DND-41 (cell line): ENCODE data around the gene VWA3B.
"Not testable (repeated sequence)": the region's sequence is repeated elsewhere in the genome, so short reads cannot be mapped to it uniquely, and the experiment has no call there.

Experiments
- ATAC-seq: fragments of 200-7000 bp; cut with Tn5 transposase; 3 replicates; pipeline ENCODE4 v1.9.1; 2021; ENCODE audit warnings: low read depth; ENCODE audit not compliant: insufficient read depth
- DNase-seq: peaks from one replicate; pipeline ENCODE4 v3.0.0-alpha.2; 2020
- H2AFZ ChIP-seq: 2 replicates; pipeline ENCODE4 v1.6.0; 2012; ENCODE audit warnings: low read depth, low read length
- H3K27ac ChIP-seq: 2 replicates; pipeline ENCODE4 v1.5.1; 2012; ENCODE audit warnings: low read length, inconsistent platforms
- H3K27me3 ChIP-seq: fragments of 200-600 bp; sonication (generic); 2 replicates; pipeline ENCODE4 v1.6.0; 2012; ENCODE audit warnings: low read length, mild to moderate bottlenecking, inconsistent platforms; ENCODE audit not compliant: insufficient read depth, poor library complexity
- H3K36me3 ChIP-seq: 2 replicates; pipeline ENCODE4 v1.5.1; 2012; ENCODE audit warnings: low read length, inconsistent platforms; ENCODE audit not compliant: insufficient read depth
- H3K4me1 ChIP-seq: 2 replicates; pipeline ENCODE4 v1.5.1; 2012; ENCODE audit warnings: mild to moderate bottlenecking, low read length; ENCODE audit not compliant: insufficient read depth
- H3K4me2 ChIP-seq: 2 replicates; pipeline ENCODE4 v1.6.0; 2012; ENCODE audit warnings: mild to moderate bottlenecking, moderate library complexity, low read length, inconsistent platforms; ENCODE audit not compliant: insufficient read depth
- H3K4me3 ChIP-seq, 2 experiments: fragments of 200-600 bp in 1 of 2; shearing (Covaris generic) in 1 of 2; 2 replicates each; pipeline ENCODE4 v1.5.1; 2012 to 2016; ENCODE audit warnings: inconsistent platforms in 2 of 2, low read length in 2 of 2, mild to moderate bottlenecking in 2 of 2, low read depth in 1 of 2, moderate library complexity in 1 of 2
- H3K79me2 ChIP-seq: 2 replicates; pipeline ENCODE4 v1.6.0; 2012; ENCODE audit warnings: low read length, inconsistent platforms; ENCODE audit not compliant: insufficient read depth
- H3K9ac ChIP-seq: 2 replicates; pipeline ENCODE4 v1.6.0; 2012; ENCODE audit warnings: low read depth, mild to moderate bottlenecking, inconsistent platforms, low read length, moderate library complexity
- H3K9me3 ChIP-seq: 2 replicates; pipeline ENCODE4 v1.5.1; 2012; ENCODE audit warnings: low read length, moderate library complexity, mild to moderate bottlenecking, inconsistent platforms; ENCODE audit not compliant: insufficient read depth, severe bottlenecking
- H4K20me1 ChIP-seq: 2 replicates; pipeline ENCODE4 v1.6.0; 2012; ENCODE audit warnings: low read length; ENCODE audit not compliant: insufficient read depth
- CTCF ChIP-seq: IDR thresholded peaks from 2 replicates; pipeline ENCODE4 v1.5.1; 2012; ENCODE audit warnings: borderline replicate concordance, low read length, moderate library complexity, mild to moderate bottlenecking; ENCODE audit not compliant: poor library complexity, severe bottlenecking; ENCODE audit errors: extremely low read depth
- EZH2 ChIP-seq: IDR thresholded peaks from 3 replicates; pipeline ENCODE4 v1.6.1; 2012; ENCODE audit warnings: borderline replicate concordance, low read depth, mild to moderate bottlenecking, moderate library complexity, low read length, inconsistent platforms; ENCODE audit not compliant: severe bottlenecking

Gene VWA3B

GRCh38 chr2:98128556-98129109 is 41.7 kb downstream of the VWA3B start:
- Histone ChIP-seq H2AFZ (no peak overlapping the region), H3K36me3 (no peaks in the 10 kb centered on the region), H3K4me2 (no peak overlapping the region), H4K20me1 (no peaks in the 10 kb centered on the region), H3K79me2 (no peaks in the 10 kb centered on the region), H3K9me3 (no peaks in the 10 kb centered on the region), H3K9ac (no peak overlapping the region), H3K4me1 (no peaks in the 10 kb centered on the region), H3K27me3 (peaks cover 14% of the 10 kb centered on the region), H3K4me3 (no peak overlapping the region), H3K27ac (no peak overlapping the region)
- TF ChIP-seq CTCF, result no peak
- no peak for TF ChIP-seq EZH2
- no peak for DNase-seq
- ATAC-seq, result no peak

GRCh38 chr2:98130073-98130472 is 43.1 kb downstream of the VWA3B start:
- H3K79me2 ChIP-seq, ATAC-seq, H3K9ac ChIP-seq, H4K20me1 ChIP-seq, H3K27ac ChIP-seq, H3K4me2 ChIP-seq, H3K9me3 ChIP-seq, DNase-seq, H3K4me3 ChIP-seq, H3K36me3 ChIP-seq, H3K4me1 ChIP-seq, H2AFZ ChIP-seq: not testable (repeated sequence)
- peaks cover 14% of the 10 kb centered on the region for H3K27me3 ChIP-seq

- Histone ChIP-seq H3K9ac (no peak overlapping the region), H2AFZ (no peak overlapping the region), H3K36me3 (no peaks in the 10 kb centered on the region), H3K79me2 (no peaks in the 10 kb centered on the region), H4K20me1 (no peaks in the 10 kb centered on the region), H3K27me3 (peaks cover 2% of the 10 kb centered on the region), H3K4me3 (no peak overlapping the region), H3K4me1 (no peaks in the 10 kb centered on the region), H3K27ac (no peak overlapping the region), H3K4me2 (no peak overlapping the region), H3K9me3 (no peaks in the 10 kb centered on the region)
- ATAC-seq, result no peak
- no peak for DNase-seq
- TF ChIP-seq EZH2 (no peak), CTCF (no peak)
Measured at GRCh38 chr2:98134172-98135005, 47.4 kb downstream of the VWA3B start.

- TF ChIP-seq CTCF (no peak), EZH2 (no peak)
- Histone ChIP-seq H2AFZ (no peak overlapping the region), H3K4me3 (no peak overlapping the region), H3K4me2 (no peak overlapping the region), H3K27me3 (no peaks in the 10 kb centered on the region), H3K9ac (no peak overlapping the region), H3K79me2 (no peaks in the 10 kb centered on the region), H3K27ac (no peak overlapping the region), H4K20me1 (no peaks in the 10 kb centered on the region), H3K9me3 (no peaks in the 10 kb centered on the region), H3K36me3 (no peaks in the 10 kb centered on the region), H3K4me1 (no peaks in the 10 kb centered on the region)
- ATAC-seq (no peak), DNase-seq (no peak)
Measured at GRCh38 chr2:98137196-98137595, 50.2 kb downstream of the VWA3B start.

- not testable (repeated sequence) for H3K27me3 ChIP-seq, H3K4me2 ChIP-seq, H3K4me3 ChIP-seq, H3K79me2 ChIP-seq, H2AFZ ChIP-seq, H4K20me1 ChIP-seq, H3K27ac ChIP-seq, ATAC-seq, H3K36me3 ChIP-seq, H3K9ac ChIP-seq, H3K9me3 ChIP-seq, H3K4me1 ChIP-seq, DNase-seq
Measured at GRCh38 chr2:98138978-98139377, 52.0 kb downstream of the VWA3B start.
